HUES64 (cell line): ENCODE data around the gene CNTD1.

Experiments
- H3K27ac ChIP-seq: 2 replicates; pipeline ENCODE4 v1.7.0; 2013; ENCODE audit warnings: low read depth, low read length, inconsistent platforms
- H3K27me3 ChIP-seq: 2 replicates; pipeline ENCODE4 v1.6.1; 2013; ENCODE audit warnings: mild to moderate bottlenecking, low read length; ENCODE audit not compliant: insufficient read depth
- H3K36me3 ChIP-seq: 2 replicates; pipeline ENCODE4 v1.6.1; 2013; ENCODE audit warnings: mild to moderate bottlenecking, low read length; ENCODE audit not compliant: insufficient read depth
- H3K4me1 ChIP-seq: 2 replicates; pipeline ENCODE4 v1.6.1; 2013; ENCODE audit warnings: mild to moderate bottlenecking, low read length, moderate library complexity; ENCODE audit not compliant: insufficient read depth
- H3K4me3 ChIP-seq: 2 replicates; pipeline ENCODE4 v1.5.1; 2013; ENCODE audit warnings: mild to moderate bottlenecking, low read length, moderate library complexity
- H3K9ac ChIP-seq: 2 replicates; pipeline ENCODE4 v1.6.1; 2013; ENCODE audit warnings: mild to moderate bottlenecking, low read depth, low read length
- H3K9me3 ChIP-seq: 2 replicates; pipeline ENCODE4 v1.6.1; 2013; ENCODE audit warnings: low read depth, low read length; ENCODE audit not compliant: insufficient read depth
- WGBS: fragments of 150-250, 120-280 bp; methylation state at CpG from one replicate; pipeline ENCODE4 v1.1.7; 2013; ENCODE audit warnings: missing lambda C conversion rate; 5-methylcytosine and 5-hydroxymethylcytosine counted together

The CNTD1 gene

GRCh38 chr17:42841975-42842685 is 43.5 kb downstream of the CNTD1 start:
- Histone ChIP-seq H3K9me3 (no peaks in the 10 kb centered on the region), H3K9ac (no peak overlapping the region), H3K4me3 (no peak overlapping the region), H3K27ac (no peak overlapping the region), H3K4me1 (no peaks in the 10 kb centered on the region), H3K36me3 (peaks cover 84% of the 10 kb centered on the region), H3K27me3 (no peaks in the 10 kb centered on the region)
- WGBS: 93% methylated on average over 11 of the region's 11 CpGs

DNA sequence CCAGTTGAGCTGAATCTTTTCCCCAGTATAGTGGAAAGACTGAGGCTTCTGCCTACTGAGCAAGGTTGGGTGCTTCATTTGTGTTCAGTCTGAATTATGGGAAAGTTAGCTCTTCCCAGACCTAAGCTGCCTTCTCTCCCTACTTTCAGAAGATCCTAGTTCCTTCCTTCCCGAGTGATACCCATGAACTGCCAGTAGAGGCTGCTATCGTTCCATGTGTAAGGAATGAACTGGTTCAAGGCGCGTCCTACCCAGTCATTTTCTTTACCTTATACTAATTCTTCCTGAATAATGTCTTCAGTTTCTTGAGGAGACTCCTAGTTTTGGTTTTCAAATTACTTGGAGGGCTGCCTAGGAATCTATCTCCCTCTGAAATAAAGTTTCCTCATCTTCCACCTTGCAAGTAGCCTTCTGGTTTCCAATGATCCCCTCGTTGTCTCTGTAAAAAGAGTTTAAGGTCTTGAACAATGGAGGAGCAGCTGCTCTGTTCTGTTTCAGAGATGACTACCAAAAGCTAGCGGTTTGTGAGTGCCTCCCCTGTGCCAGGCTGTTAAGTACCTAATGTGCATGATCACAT is 44.8 kb downstream of the CNTD1 start:
- no peaks in the 10 kb centered on the region for H3K27me3 ChIP-seq
- 64% methylated on average over 6 of the region's 6 CpGs for WGBS
- H3K27ac ChIP-seq: no peak overlapping the region
- H3K4me1 ChIP-seq: no peaks in the 10 kb centered on the region
- H3K9me3 ChIP-seq: no peaks in the 10 kb centered on the region
- H3K4me3 ChIP-seq: no peak overlapping the region
- H3K9ac ChIP-seq: no peak overlapping the region
- H3K36me3 ChIP-seq: peaks cover 71% of the 10 kb centered on the region

DNA sequence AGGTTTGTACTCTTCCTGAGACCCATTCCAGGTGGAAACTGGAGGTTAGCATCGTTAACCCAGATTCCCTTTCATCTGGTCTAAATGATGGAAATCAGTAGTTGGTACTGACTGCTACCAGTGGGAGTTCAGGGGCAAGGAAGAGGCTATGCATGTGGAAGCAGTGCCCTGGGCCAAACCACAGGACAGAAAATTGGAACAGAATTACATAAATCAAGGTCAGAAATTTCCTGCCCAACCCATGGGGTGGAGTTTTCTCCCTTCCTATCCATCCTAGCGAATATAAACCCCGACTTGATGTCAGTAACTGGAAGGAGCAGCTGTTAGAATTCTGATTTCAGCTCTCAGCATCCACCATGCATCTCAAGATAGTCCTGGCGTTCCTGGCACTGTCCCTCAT is 45.6 kb downstream of the CNTD1 start, which contains the start of gene AOC2:
Gene AOC2, plus strand, starts transcription at position 310 of the 400 bp plus-strand sequence. Its CDS starts 47 bp downstream, at position 357.
- Histone ChIP-seq H3K9me3 (no peaks in the 10 kb centered on the region), H3K36me3 (peaks cover 63% of the 10 kb centered on the region), H3K4me3 (no peak within 1 kb of the TSS), H3K9ac (no peak within 1 kb of the TSS), H3K27me3 (no peaks in the 10 kb centered on the region), H3K4me1 (no peaks in the 10 kb centered on the region), H3K27ac (no peak within 1 kb of the TSS)
- WGBS: 95% methylated on average over 4 of the region's 4 CpGs

DNA sequence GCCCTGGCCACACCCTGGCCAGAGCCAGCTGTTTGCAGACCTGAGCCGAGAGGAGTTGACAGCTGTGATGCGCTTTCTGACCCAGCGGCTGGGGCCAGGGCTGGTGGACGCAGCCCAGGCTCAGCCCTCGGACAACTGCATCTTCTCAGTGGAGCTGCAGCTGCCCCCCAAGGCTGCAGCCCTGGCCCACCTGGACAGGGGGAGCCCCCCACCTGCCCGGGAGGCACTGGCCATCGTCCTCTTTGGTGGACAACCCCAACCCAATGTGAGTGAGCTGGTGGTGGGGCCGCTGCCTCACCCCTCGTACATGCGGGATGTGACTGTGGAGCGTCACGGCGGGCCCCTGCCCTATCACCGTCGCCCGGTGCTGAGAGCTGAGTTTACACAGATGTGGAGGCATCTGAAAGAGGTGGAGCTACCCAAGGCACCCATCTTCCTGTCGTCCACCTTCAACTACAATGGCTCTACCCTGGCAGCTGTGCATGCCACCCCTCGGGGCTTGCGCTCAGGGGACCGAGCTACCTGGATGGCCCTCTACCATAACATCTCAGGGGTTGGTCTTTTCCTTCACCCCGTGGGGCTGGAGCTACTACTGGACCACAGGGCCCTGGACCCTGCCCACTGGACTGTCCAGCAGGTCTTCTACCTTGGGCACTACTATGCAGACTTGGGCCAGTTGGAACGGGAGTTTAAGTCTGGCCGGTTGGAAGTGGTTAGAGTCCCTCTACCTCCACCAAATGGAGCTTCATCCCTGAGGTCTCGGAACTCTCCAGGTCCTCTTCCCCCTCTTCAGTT is 46.3 kb downstream of the CNTD1 start:
- Histone ChIP-seq H3K9ac (no peak overlapping the region), H3K4me3 (no peak overlapping the region), H3K9me3 (no peaks in the 10 kb centered on the region), H3K27ac (no peak overlapping the region), H3K4me1 (no peaks in the 10 kb centered on the region), H3K27me3 (no peaks in the 10 kb centered on the region), H3K36me3 (peaks cover 57% of the 10 kb centered on the region)
- 95% methylated on average over 24 of the region's 24 CpGs for WGBS

DNA sequence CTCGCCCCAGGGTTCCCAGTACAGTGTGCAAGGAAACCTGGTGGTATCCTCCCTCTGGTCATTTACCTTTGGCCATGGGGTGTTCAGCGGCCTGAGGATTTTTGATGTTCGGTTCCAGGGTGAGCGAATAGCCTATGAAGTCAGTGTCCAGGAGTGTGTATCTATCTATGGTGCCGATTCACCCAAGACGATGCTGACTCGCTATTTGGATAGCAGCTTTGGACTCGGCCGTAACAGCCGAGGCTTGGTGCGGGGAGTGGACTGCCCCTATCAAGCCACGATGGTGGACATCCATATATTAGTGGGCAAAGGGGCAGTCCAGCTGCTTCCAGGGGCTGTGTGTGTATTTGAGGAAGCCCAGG is 46.9 kb downstream of the CNTD1 start:
- Histone ChIP-seq H3K4me3 (no peak overlapping the region), H3K9me3 (no peaks in the 10 kb centered on the region), H3K27ac (no peak overlapping the region), H3K36me3 (peaks cover 51% of the 10 kb centered on the region), H3K4me1 (no peaks in the 10 kb centered on the region), H3K9ac (no peak overlapping the region), H3K27me3 (no peaks in the 10 kb centered on the region)
- WGBS: 96% methylated on average over 12 of the region's 12 CpGs

- Histone ChIP-seq H3K36me3 (peaks cover 46% of the 10 kb centered on the region), H3K27me3 (no peaks in the 10 kb centered on the region), H3K27ac (no peak overlapping the region), H3K4me1 (no peaks in the 10 kb centered on the region), H3K9ac (no peak overlapping the region), H3K4me3 (no peak overlapping the region), H3K9me3 (no peaks in the 10 kb centered on the region)
- WGBS: 90% methylated on average over 6 of the region's 7 CpGs
These were observed 47.4 kb downstream of the CNTD1 start for GRCh38 chr17:42845918-42846593.

DNA sequence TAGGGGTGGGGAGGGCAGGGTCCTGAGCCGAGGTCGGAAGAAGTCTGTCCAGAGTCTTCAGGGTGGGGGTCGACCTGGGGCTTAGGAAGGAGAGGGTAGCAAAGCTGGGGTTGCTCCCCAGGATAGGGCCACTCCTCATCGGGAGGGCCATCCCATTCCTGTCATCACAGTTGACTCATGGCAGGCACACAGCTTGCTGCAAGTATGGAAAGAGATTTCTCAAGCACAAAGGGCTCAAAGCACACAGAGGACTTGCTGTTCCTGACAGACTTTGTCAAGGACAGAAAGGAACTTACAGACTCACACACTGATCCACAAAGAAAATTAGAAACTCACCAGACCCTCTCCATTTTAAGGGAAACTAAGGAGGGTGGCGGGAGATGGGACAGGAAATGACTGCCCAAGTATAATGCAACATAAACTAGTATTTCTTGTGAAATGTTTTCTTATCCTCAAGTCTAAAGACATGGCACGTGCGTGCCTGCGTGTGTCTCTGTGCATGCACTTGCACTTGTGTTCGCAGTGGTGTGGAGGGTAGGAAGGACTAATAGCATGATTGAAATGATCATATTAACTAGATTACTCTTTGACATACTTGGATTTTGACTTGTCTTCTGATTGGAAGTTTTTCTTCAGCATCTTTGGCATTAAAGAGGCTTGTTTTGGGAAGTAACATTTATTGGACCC is 48.1 kb downstream of the CNTD1 start:
- WGBS: 90% methylated on average over 9 of the region's 9 CpGs
- Histone ChIP-seq H3K9ac (no peak overlapping the region), H3K36me3 (peaks cover 40% of the 10 kb centered on the region), H3K4me3 (no peak overlapping the region), H3K27ac (no peak overlapping the region), H3K4me1 (no peaks in the 10 kb centered on the region), H3K27me3 (no peaks in the 10 kb centered on the region), H3K9me3 (no peaks in the 10 kb centered on the region)

DNA sequence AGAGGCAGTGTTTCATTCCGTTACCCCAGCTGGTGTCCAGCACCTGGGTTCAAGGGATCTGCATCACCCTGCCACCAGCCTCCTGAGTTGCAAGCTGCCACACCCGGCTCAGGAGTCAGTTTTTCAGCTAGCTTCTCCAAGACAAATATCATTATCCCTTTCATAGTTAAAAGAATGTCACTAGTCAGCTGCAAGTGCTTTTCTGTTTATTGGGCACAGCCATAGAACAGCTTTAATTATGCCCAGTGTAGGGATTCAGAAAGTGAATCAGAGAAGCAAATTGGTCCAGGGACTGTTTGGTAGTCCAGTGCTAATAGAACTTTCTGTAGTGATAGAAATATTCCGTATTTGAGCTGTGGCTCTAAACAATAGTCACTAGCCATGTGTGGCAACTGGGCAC is 49.4 kb downstream of the CNTD1 start:
- Histone ChIP-seq H3K4me1 (no peaks in the 10 kb centered on the region), H3K9me3 (no peaks in the 10 kb centered on the region), H3K27ac (no peak overlapping the region), H3K4me3 (no peak overlapping the region), H3K36me3 (peaks cover 26% of the 10 kb centered on the region), H3K9ac (no peak overlapping the region), H3K27me3 (no peaks in the 10 kb centered on the region)
- 77% methylated on average over 3 of the region's 3 CpGs for WGBS

GRCh38 chr17:42849031-42849430 is 50.4 kb downstream of the CNTD1 start:
- no peak overlapping the region for H3K4me3 ChIP-seq
- no peak overlapping the region for H3K27ac ChIP-seq
- no peaks in the 10 kb centered on the region for H3K4me1 ChIP-seq
- H3K9ac ChIP-seq: no peak overlapping the region
- H3K36me3 ChIP-seq: peaks cover 17% of the 10 kb centered on the region
- WGBS: 92% methylated on average over 5 of the region's 9 CpGs
- H3K27me3 ChIP-seq: no peaks in the 10 kb centered on the region
- no peaks in the 10 kb centered on the region for H3K9me3 ChIP-seq

DNA sequence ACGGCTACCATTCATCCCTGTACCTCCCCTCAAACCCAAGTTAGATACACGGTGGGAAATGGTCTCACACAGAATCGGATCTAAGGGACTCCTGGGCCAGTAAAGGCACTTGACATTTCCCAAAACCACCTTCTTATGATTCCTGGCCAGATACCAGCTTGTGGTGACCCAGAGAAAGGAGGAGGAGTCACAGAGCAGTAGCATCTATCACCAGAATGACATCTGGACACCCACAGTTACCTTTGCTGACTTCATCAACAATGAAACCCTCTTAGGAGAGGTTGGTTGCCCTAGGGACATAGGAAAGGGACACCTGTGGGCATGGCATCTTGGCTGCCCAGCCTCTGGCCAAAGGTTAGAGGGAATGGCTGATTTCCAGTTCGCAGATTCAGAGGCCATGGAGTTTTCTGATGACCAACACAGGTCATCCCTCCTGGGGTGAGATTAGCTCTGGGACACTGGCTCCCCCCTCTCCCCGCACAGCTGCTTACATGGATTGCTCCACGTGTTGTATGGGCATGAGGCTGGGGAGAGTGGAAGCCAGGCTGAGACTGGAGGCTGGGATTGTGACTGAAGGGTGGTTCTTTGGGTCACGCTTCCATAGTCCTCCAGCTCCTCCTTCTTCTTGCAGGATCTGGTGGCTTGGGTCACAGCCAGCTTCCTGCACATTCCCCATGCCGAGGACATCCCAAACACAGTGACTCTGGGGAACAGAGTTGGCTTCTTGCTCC is 51.0 kb downstream of the CNTD1 start:
- Histone ChIP-seq H3K9ac (no peak overlapping the region), H3K9me3 (no peaks in the 10 kb centered on the region), H3K27me3 (no peaks in the 10 kb centered on the region), H3K4me3 (no peak overlapping the region), H3K36me3 (peaks cover 11% of the 10 kb centered on the region), H3K27ac (no peak overlapping the region), H3K4me1 (no peaks in the 10 kb centered on the region)
- WGBS: 86% methylated on average over 8 of the region's 8 CpGs
